H1 (cell line): Measurements from ENCODE around the gene NIN. TPM values are rescaled to one million over a fixed set of nuclear protein-coding genes. Genes with fewer than 3 reads are reported as not detected.

Experiments
- CTCF ChIA-PET: fragments of 300-600 bp; sonication (Branson Sonifier 250); formaldehyde crosslinking; loops from one replicate; lab custom pipeline; 2021; ENCODE audit not compliant: partially characterized antibody; lab: Charles Lee
- POLR2A ChIA-PET: fragments of 300-600 bp; sonication (Branson Sonifier 250); formaldehyde crosslinking; loops from one replicate; lab custom pipeline; 2021; ENCODE audit warnings: inconsistent platforms; ENCODE audit not compliant: partially characterized antibody; lab: Charles Lee
- DNase-seq, 2 experiments: peaks; one replicate each; pipeline versions ENCODE4 v3.0.0 to v3.0.0-alpha.2; 2010 to 2022; ENCODE audit warnings: low spot score in 2 of 2, low read depth in 1 of 2, mixed read lengths in 1 of 2
- FAIRE-seq: peaks from 2 replicates; lab custom pipeline; 2011; peaks lifted over from hg19 to GRCh38; lab: Jason Lieb, UNC
- H2AFZ ChIP-seq: 2 replicates; pipeline ENCODE4 v1.8.1; 2012; ENCODE audit warnings: low read length, inconsistent platforms
- H2AK5ac ChIP-seq: 2 replicates; pipeline ENCODE4 v1.6.1; 2013; ENCODE audit warnings: low read depth, low read length
- H2BK120ac ChIP-seq: replicated peaks from 2 replicates; pipeline ENCODE3; 2013; ENCODE audit warnings: low read depth, low read length, inconsistent platforms
- H2BK12ac ChIP-seq: 2 replicates; pipeline ENCODE4 v1.6.1; 2013; ENCODE audit warnings: low read depth, low read length
- H2BK15ac ChIP-seq: 2 replicates; pipeline ENCODE4 v1.6.1; 2013; ENCODE audit warnings: low read length
- H2BK20ac ChIP-seq: 2 replicates; pipeline ENCODE4 v1.6.1; 2013; ENCODE audit warnings: low read length
- H2BK5ac ChIP-seq: 2 replicates; pipeline ENCODE4 v1.6.1; 2013; ENCODE audit warnings: low read depth, low read length
- H3K14ac ChIP-seq: 2 replicates; pipeline ENCODE4 v1.6.1; 2013; ENCODE audit warnings: inconsistent platforms; ENCODE audit not compliant: insufficient read length
- H3K18ac ChIP-seq: 2 replicates; pipeline ENCODE4 v1.6.1; 2013; ENCODE audit warnings: low read length; ENCODE audit errors: extremely low read depth
- H3K23ac ChIP-seq: 2 replicates; pipeline ENCODE4 v1.6.1; 2013; ENCODE audit warnings: inconsistent platforms; ENCODE audit not compliant: insufficient read length
- H3K23me2 ChIP-seq: 2 replicates; pipeline ENCODE4 v1.6.1; 2013; ENCODE audit warnings: low read depth, low read length
- H3K27ac ChIP-seq: 2 replicates; pipeline ENCODE4 v1.6.1; 2011; ENCODE audit warnings: low read depth, low read length, inconsistent platforms
- H3K27me3 ChIP-seq, 4 experiments: replicated peaks in 1 of 4; 1 replicate in 1 of 4; 2 replicates in 3 of 4; pipeline versions ENCODE4 v1.6.1 to v1.8.1; 2011 to 2013; ENCODE audit warnings: low read length in 3 of 4, mild to moderate bottlenecking in 3 of 4, inconsistent platforms in 2 of 4, mixed read lengths in 2 of 4, moderate library complexity in 1 of 4; ENCODE audit not compliant: control insufficient read depth in 3 of 4, insufficient read depth in 3 of 4; ENCODE audit errors: extremely low read depth in 1 of 4
- H3K36me3 ChIP-seq, 4 experiments: 2 replicates each; pipeline versions ENCODE4 v1.6.1 to v1.8.1; 2011 to 2013; ENCODE audit warnings: mild to moderate bottlenecking in 4 of 4, low read length in 3 of 4, moderate library complexity in 2 of 4, control low read depth in 1 of 4, inconsistent platforms in 1 of 4; ENCODE audit not compliant: insufficient read depth in 4 of 4, control insufficient read depth in 2 of 4
- H3K4ac ChIP-seq: replicated peaks from 2 replicates; pipeline ENCODE3; 2013; ENCODE audit warnings: low read length, low read depth, mixed read lengths, inconsistent platforms; ENCODE audit not compliant: insufficient read length
- H3K4me1 ChIP-seq, 4 experiments: replicated peaks in 1 of 4; 1 replicate in 1 of 4; 2 replicates in 3 of 4; pipeline versions ENCODE4 v1.6.1 to v1.8.1; 2011 to 2013; ENCODE audit warnings: low read length in 3 of 4, inconsistent platforms in 2 of 4, mixed read lengths in 1 of 4; ENCODE audit not compliant: insufficient read depth in 4 of 4, control insufficient read depth in 3 of 4
- H3K4me2 ChIP-seq, 2 experiments: 2 replicates each; pipeline versions ENCODE4 v1.6.1 to v1.8.1; 2011 to 2013; ENCODE audit warnings: low read depth in 2 of 2, low read length in 2 of 2, control low read depth in 1 of 2, inconsistent platforms in 1 of 2, mild to moderate bottlenecking in 1 of 2; ENCODE audit not compliant: insufficient read depth in 1 of 2
- H3K4me3 ChIP-seq, 4 experiments: fragments of 200-600, 300-600 bp in 1 of 4; sonication (generic), shearing (Covaris generic), sonication (Bioruptor Twin) in 1 of 4; 2 replicates each; pipeline versions ENCODE4 v1.5.1 to v1.8.1; 2011 to 2016; ENCODE audit warnings: low read length in 4 of 4, low read depth in 3 of 4, control low read depth in 2 of 4, inconsistent platforms in 2 of 4, mild to moderate bottlenecking in 2 of 4, mixed read lengths in 1 of 4, moderate library complexity in 1 of 4; ENCODE audit not compliant: insufficient read depth in 2 of 4; ENCODE audit errors: extremely low read depth in 1 of 4
- H3K56ac ChIP-seq: replicated peaks from 2 replicates; pipeline ENCODE3; 2013; ENCODE audit warnings: low read depth, mild to moderate bottlenecking, mixed read lengths, low read length, inconsistent platforms; ENCODE audit not compliant: insufficient read length
- H3K79me1 ChIP-seq: 2 replicates; pipeline ENCODE4 v1.6.1; 2013; ENCODE audit warnings: low read depth, low read length, control low read depth
- H3K79me2 ChIP-seq, 2 experiments: 2 replicates each; pipeline versions ENCODE4 v1.6.1 to v1.8.1; 2012 to 2013; ENCODE audit warnings: low read length in 2 of 2, mild to moderate bottlenecking in 2 of 2, inconsistent platforms in 1 of 2; ENCODE audit not compliant: insufficient read depth in 2 of 2, control insufficient read depth in 1 of 2
- H3K9ac ChIP-seq, 4 experiments: replicated peaks in 1 of 4; 1 replicate in 1 of 4; 2 replicates in 3 of 4; pipeline versions ENCODE4 v1.6.1 to v1.8.1; 2011 to 2013; ENCODE audit warnings: low read depth in 3 of 4, low read length in 3 of 4, control low read depth in 2 of 4, mild to moderate bottlenecking in 2 of 4, moderate library complexity in 2 of 4, inconsistent platforms in 1 of 4; ENCODE audit errors: extremely low read depth in 1 of 4
- H3K9me3 ChIP-seq, 2 experiments: 2 replicates each; pipeline versions ENCODE4 v1.6.1 to v1.8.1; 2012 to 2013; ENCODE audit warnings: mild to moderate bottlenecking in 2 of 2, moderate library complexity in 2 of 2, control low read depth in 1 of 2, inconsistent platforms in 1 of 2, low read depth in 1 of 2, low read length in 1 of 2, mixed read lengths in 1 of 2; ENCODE audit not compliant: insufficient read depth in 2 of 2
- H4K20me1 ChIP-seq, 2 experiments: replicated peaks in 1 of 2; 2 replicates each; pipeline versions ENCODE3 to v1.8.1; 2011 to 2013; ENCODE audit warnings: inconsistent platforms in 2 of 2, low read length in 2 of 2, mild to moderate bottlenecking in 1 of 2; ENCODE audit not compliant: insufficient read depth in 2 of 2, control insufficient read depth in 1 of 2
- H4K5ac ChIP-seq: 2 replicates; pipeline ENCODE4 v1.6.1; 2013; ENCODE audit warnings: low read length, low read depth, mixed read lengths, inconsistent platforms; ENCODE audit not compliant: insufficient read length
- H4K8ac ChIP-seq: 2 replicates; pipeline ENCODE4 v1.8.0; 2013; ENCODE audit warnings: mild to moderate bottlenecking, moderate library complexity, low read length, inconsistent platforms; ENCODE audit not compliant: insufficient read depth; ENCODE audit errors: extremely low read depth
- H4K91ac ChIP-seq: replicated peaks from 2 replicates; pipeline ENCODE3; 2013; ENCODE audit warnings: low read length, mixed read lengths, inconsistent platforms; ENCODE audit not compliant: insufficient read length
- ASH2L ChIP-seq: fragments of 200-600, 300-600 bp; sonication (generic); IDR thresholded peaks from one replicate; pipeline ENCODE4 v1.7.1; 2017; ENCODE audit warnings: low read length
- ATF2 ChIP-seq: IDR thresholded peaks from 2 replicates; pipeline ENCODE4 v1.6.1; 2012; ENCODE audit warnings: low read length, inconsistent platforms
- BRCA1 ChIP-seq: IDR thresholded peaks from 2 replicates; pipeline ENCODE4 v1.6.1; 2012; ENCODE audit warnings: low read depth, low read length, improper control_type of control experiment
- CREB1 ChIP-seq: IDR thresholded peaks from 2 replicates; pipeline ENCODE4 v1.6.1; 2012; ENCODE audit warnings: inconsistent platforms
- GTF2F1 ChIP-seq: IDR thresholded peaks from 2 replicates; pipeline ENCODE4 v1.6.1; 2012; ENCODE audit warnings: low read depth, low read length, improper control_type of control experiment, borderline replicate concordance
- HDAC2 ChIP-seq, 2 experiments: fragments of 300-600 bp in 1 of 2; sonication (generic) in 1 of 2; IDR thresholded peaks; 2 replicates each; pipeline ENCODE4 v1.6.1; 2011 to 2012; ENCODE audit warnings: low read depth in 2 of 2, low read length in 2 of 2, mild to moderate bottlenecking in 2 of 2, moderate library complexity in 2 of 2, borderline replicate concordance in 1 of 2, inconsistent platforms in 1 of 2
- JUN ChIP-seq: IDR thresholded peaks from 2 replicates; pipeline ENCODE4 v1.6.1; 2011; ENCODE audit warnings: low read depth, mild to moderate bottlenecking, improper control_type of control experiment, low read length
- POU5F1 ChIP-seq: IDR thresholded peaks from 2 replicates; pipeline ENCODE4 v1.6.1; 2011; ENCODE audit warnings: low read depth, mild to moderate bottlenecking, low read length, moderate library complexity
- RBBP5 ChIP-seq: IDR thresholded peaks from 2 replicates; pipeline ENCODE4 v1.7.1; 2012; ENCODE audit warnings: low read depth, mild to moderate bottlenecking, inconsistent platforms, low read length, moderate library complexity, borderline replicate concordance
- RNF2 ChIP-seq: fragments of 200-900, 300-1000 bp; sonication (generic); IDR thresholded peaks from 2 replicates; pipeline ENCODE4 v1.7.1; 2016; ENCODE audit warnings: borderline replicate concordance, low read depth, mild to moderate bottlenecking, antibody characterized with exemption, low read length; ENCODE audit not compliant: poor library complexity, severe bottlenecking; ENCODE audit errors: missing control alignments
- SRF ChIP-seq: IDR thresholded peaks from 2 replicates; pipeline ENCODE4 v1.6.1; 2011; ENCODE audit warnings: mild to moderate bottlenecking, low read depth, low read length, moderate library complexity
- TBP ChIP-seq: IDR thresholded peaks from 2 replicates; pipeline ENCODE4 v1.6.1; 2011; ENCODE audit warnings: low read depth, low read length, improper control_type of control experiment
- TCF12 ChIP-seq: IDR thresholded peaks from 2 replicates; pipeline ENCODE4 v1.6.1; 2011; ENCODE audit warnings: low read depth, mild to moderate bottlenecking, low read length
- WGBS, 2 experiments: shearing (Covaris generic) in 1 of 2; methylation state at CpG; one replicate each; pipeline versions ENCODE4 v1.1.6 to v1.1.7; 2013 to 2015; ENCODE audit warnings: low lambda C conversion rate in 2 of 2, mixed read lengths in 2 of 2, inconsistent platforms in 1 of 2, low coverage in 1 of 2, missing lambda C conversion rate in 1 of 2; ENCODE audit not compliant: insufficient replicate concordance in 2 of 2, insufficient coverage in 1 of 2, insufficient read length in 1 of 2; ENCODE audit errors: extremely low coverage in 1 of 2, missing lambda C conversion rate in 1 of 2; 5-methylcytosine and 5-hydroxymethylcytosine counted together
- polyA plus RNA-seq, 7 experiments: library from polyadenylated mRNA; depleted of rRNA in 3 of 7; stranded (reverse) in 5 of 7; unstranded in 2 of 7; fragments of >200 nt in 5 of 7; fragments of 200-250 nt in 2 of 7; gene quantifications; 1 replicate in 5 of 7; 2 replicates in 1 of 7; 4 replicates in 1 of 7; pipeline versions ENCODE4 v1.2.1 to v1.2.3, GENCODE V29; 2011 to 2013; ENCODE audit warnings: missing spikeins in 2 of 7, mixed read lengths in 2 of 7
- total RNA-seq: library from RNA; stranded (reverse); fragmentation: NEBNext Ultra II Directional; extraction: Animal tissue kit (Norgen Biotek cat#: 25700); gene quantifications from 2 replicates; pipeline ENCODE4 v1.2.1, GENCODE V29; 2021

Gene NIN
- total and polyA plus RNA-seq, 2 of the 8 experiments (the other 6 are each of a cell fraction or from before 2014, with no cell fraction given): 3.2 to 21.3 TPM

GRCh38 chr14:50814161-50814560 lies 16.8 kb downstream of the NIN start:
- H3K4me2 ChIP-seq: no peak overlapping the region
- H4K91ac ChIP-seq: no peak overlapping the region
- DNase-seq: no peak
- no peak for TF ChIP-seq POU5F1
- no peak for TF ChIP-seq ATF2
- TF ChIP-seq CREB1: no peak
- no peak for TF ChIP-seq JUN
- no peak for TF ChIP-seq ASH2L
- no peak for TF ChIP-seq RBBP5
- TF ChIP-seq HDAC2 (IDR thresholded peaks at IDR 0.05; ENCODE audit: borderline replicate concordance in 1 of 2, low read depth in 2 of 2, low read length in 2 of 2): no peak
- no peak for TF ChIP-seq BRCA1
- TF ChIP-seq GTF2F1: no peak
- TF ChIP-seq RNF2: no peak
- TF ChIP-seq SRF: no peak
- no peak for TF ChIP-seq TBP
- no peak for TF ChIP-seq TCF12
- no peak overlapping the region for H4K8ac ChIP-seq
- H3K56ac ChIP-seq: no peak overlapping the region
- POLR2A ChIA-PET: no interaction called here
- H2AFZ ChIP-seq: no peak overlapping the region
- no peak overlapping the region for H3K9ac ChIP-seq
- H3K14ac ChIP-seq: no peak overlapping the region
- no peak overlapping the region for H2BK5ac ChIP-seq
- no peak overlapping the region for H3K27ac ChIP-seq
- no peak overlapping the region for H4K5ac ChIP-seq
- H2AK5ac ChIP-seq: no peak overlapping the region
- peaks cover 0 to 9% (median 6%) of the 10 kb centered on the region in 4 experiments; a peak in 5 of 7 replicates for H3K4me1 ChIP-seq
- no peak overlapping the region for H3K4me3 ChIP-seq
- no peaks in the 10 kb centered on the region for H3K9me3 ChIP-seq
- no peak overlapping the region for H2BK12ac ChIP-seq
- no peak overlapping the region for H3K18ac ChIP-seq
- no peaks in the 10 kb centered on the region for H3K79me1 ChIP-seq
- no peaks in the 10 kb centered on the region for H3K23me2 ChIP-seq
- WGBS, 2 experiments: 90% methylated on average over 3 of the region's 3 CpGs; no CpG with 5 or more reads in 1 of the 2 experiments
- no peak overlapping the region for H2BK20ac ChIP-seq
- FAIRE-seq: no peak
- peaks cover 0 to 3% of the 10 kb centered on the region in 2 experiments for H4K20me1 ChIP-seq
- no peak overlapping the region for H2BK120ac ChIP-seq
- no peaks in the 10 kb centered on the region for H3K27me3 ChIP-seq
- no peaks in the 10 kb centered on the region for H3K79me2 ChIP-seq
- H3K23ac ChIP-seq: no peak overlapping the region
- CTCF ChIA-PET: no interaction called here
- no peak overlapping the region for H3K4ac ChIP-seq
- H2BK15ac ChIP-seq: no peak overlapping the region
- H3K36me3 ChIP-seq: no peaks in the 10 kb centered on the region
